GM18502 (cell line): ENCODE data around the gene SLIT3.
A peak's percentile ranks its signal among the peaks of the same experiment; 100 is the strongest.

Experiments
- ATAC-seq: cut with Tn5 transposase; IDR thresholded peaks from one replicate; pipeline ENCODE4 v1.9.1; 2021; ENCODE audit warnings: mild to moderate bottlenecking; ENCODE audit not compliant: unreplicated experiment, poor library complexity

The SLIT3 gene

GRCh38 chr5:168883991-168884390, 416.9 kb downstream of the SLIT3 start:
- no peak for ATAC-seq

GRCh38 chr5:168883281-168883741, 417.6 kb downstream of the SLIT3 start:
- ATAC-seq = no peak

DNA sequence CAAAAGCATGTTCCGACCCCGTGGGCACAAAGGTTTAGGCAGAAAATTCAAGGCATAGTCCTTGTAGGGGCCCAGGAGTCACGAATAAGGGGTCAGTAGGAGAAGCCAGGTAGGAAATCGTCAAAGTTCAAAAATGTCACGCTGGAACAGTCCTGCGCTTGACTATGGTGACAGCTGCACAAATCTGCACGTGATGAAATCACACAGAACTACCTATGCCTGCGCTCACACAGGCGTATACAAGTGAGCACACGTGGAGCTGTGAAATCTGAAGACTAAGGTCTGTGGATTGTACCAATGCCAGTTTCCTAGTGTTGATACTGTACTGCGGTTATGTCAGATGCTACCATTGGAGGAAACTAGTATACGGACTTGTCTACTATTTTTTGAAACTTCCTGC, 418.7 kb downstream of the SLIT3 start:
- ATAC-seq = no peak

DNA sequence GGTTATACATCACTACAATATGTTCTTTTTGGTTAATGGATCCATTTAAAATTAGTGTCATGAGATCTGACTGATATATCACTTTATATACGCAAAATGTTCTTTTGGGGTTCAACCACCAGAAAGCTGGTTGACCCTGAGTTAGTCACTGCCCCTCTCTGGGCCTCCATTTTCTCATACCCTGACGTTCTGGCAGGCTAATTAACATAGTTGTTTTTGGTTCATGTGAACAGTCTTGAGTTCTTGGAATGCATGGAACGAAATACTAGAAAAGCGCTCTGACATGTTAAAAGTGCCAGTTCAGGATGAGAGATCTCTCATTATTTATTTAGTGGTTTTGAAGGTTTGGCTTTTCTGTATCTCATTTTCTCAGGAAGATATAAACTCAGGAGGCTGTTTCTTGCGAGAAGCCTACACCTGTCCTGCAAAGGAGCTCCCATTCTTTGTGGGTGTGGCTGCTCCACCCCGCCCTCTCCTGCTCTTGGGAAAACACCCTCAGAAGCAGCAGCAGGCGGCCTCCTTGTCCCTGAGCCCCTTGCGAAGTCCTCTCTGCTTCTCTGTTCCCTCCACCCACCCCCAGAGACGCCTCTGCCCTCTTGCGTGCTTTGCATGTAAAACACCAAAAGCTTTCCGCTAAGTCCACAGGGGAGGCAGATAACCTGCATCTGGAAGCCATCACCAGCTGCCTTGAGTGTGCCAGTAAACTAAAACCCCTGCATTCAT, 419.4 kb downstream of the SLIT3 start:
- no peak for ATAC-seq

DNA sequence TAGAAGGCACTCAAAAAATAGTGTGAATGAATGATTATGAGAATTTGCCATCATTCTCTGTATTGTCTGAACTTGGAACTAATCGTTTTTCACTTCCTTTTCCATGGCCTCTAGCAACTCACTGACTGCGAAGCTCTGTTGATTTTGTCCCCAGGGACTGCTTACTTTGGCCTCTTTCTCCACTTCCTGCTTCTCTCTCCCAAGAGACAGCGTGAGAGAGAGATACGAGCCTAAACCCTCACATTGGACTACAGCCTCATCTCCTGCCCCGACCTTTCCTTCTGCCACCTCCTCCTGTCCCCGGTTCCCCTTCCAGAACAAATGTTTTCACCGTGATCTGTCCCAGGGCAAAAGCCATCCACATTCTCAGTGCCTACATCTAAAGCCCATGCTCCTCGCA, 421.0 kb downstream of the SLIT3 start:
- ATAC-seq = peak; percentile 94

DNA sequence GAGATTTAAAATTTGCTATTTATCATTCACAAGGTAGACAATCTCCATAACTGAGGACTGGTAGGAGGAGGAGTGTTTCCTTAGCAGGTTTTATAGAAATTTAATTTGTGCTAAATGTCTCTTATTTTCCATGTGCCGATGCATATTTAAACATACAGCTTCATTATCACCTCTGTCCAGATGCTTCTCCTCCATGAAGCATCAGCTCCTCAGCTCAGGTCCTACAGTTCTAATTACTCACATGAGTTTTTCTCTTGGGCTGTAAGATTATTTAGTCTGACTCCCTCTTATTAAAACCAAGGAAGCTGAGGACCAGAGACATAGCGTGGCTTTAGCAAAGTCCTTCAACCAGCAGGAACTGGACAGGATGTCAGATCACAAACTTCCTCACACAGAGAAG, 421.6 kb downstream of the SLIT3 start:
- ATAC-seq = no peak

DNA sequence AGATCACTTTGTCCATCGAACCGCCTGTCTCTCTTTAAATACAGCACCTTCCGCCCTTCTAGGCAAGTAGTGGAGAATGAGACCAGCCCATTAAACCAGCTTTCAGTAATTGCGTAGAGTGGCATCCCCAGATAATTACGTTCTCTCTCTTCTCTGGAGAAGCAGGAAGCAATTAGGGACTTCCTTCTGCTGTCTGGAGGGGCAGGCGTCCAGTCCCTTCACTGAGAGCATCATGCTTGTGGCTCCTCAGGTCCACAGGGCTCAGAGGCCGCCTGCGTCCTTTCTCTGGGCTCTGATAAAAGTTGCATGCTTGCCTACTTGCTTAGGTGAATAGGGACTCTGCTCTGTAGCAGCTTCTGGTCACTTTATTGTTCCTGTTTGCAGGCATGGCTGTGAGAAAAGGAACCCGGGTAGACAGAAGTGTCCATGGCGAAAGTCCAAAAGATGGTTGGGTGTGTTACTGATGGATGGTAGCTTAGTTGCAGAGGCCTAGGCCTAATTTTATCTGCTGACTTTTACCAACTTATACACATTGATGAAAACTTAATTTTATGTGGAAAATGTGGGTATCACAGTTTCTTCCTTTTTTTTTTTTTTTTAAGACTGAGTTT, 422.7 kb downstream of the SLIT3 start:
- no peak for ATAC-seq

DNA sequence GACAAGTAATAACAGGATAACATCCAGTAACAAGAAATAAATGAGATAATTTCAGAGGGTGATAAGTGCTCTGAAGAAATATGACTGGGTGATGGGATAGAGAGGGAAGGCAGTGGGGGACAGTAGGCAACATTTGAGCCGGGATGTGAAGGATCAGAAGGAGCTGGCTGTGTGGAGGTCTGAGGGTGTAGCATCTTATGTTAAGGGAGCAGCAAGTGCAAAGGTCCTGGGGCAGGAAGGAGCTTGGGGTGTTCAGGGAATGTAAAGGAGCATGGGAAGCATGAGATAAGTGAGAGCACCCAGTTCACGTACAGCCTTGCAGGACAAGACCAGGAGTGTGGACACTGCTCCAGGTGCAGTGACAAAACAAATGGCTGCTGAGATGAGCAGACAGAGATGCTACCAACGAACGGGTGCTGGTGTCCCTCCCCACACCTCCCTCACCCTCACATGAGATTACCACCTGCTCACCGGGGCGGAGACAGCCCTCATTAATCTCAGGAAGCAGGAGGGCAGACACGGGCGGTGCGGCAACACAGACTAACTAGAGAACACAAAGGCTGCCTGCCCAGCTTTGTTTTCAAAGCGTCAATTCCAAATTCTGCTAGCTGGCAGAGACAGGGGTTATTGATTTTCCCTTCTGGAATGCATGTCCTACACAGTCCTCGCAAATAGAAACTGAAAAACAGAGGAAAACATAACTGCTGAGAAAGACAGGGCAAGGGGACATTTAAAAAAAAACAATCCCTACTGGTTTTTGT, 423.6 kb downstream of the SLIT3 start:
- ATAC-seq = no peak

DNA sequence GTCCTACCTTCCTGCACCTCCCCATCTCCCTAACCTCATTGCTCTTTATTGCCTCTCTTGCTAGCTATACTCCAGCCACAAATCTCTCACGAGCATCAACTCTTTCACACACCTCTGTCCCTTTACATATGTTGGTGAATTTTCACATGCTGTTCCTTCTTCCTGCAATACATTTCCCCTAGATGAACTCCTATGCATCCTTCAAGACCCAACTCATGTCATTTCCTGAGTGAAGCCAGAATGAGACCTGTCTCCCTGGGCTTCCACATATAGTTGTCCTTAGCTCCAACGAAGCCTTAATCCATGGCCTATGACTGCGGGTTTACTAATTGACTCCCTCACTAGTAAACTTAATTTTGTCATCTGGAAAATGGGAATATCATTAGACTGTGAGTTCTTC, 424.5 kb downstream of the SLIT3 start:
- no peak for ATAC-seq

DNA sequence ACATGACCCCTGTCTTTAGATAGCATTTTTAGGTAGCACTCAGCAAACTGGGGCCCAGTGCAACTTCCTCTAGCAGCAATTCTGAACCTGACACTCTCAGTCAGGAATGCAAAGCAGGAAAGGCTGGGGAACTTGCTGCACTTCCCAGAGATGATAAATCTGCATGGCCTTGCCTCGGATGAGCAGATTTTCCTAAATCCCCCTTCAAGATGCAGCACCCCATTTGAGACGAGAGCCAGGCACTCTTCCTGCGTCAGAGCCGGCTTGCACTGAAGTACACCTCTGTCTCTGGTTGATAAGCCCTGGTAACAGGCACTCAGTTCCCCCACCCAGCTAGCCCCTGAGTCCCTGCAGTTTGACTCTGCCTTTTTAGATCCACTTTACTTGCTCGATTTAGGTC, 425.1 kb downstream of the SLIT3 start:
- no peak for ATAC-seq

GRCh38 chr5:168874713-168875380, 426.1 kb downstream of the SLIT3 start:
- ATAC-seq = no peak

DNA sequence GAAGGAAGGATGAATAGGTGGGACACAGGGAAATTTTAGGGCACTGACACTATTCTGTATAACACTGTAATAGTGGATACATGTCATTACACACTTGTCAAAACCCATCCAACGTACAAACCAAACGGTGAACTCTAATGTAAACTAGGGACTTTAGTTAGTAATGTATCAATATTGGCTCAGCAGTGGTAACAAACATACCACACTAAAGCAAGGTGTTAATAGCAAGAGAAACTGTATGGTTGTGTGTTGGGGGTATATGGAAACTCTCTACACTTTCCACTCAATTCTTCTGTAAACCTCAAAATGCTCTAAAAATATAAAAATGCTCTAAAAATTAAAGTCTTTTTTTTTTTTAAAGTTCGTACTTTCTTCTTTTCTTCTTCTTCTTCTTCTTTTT, 428.7 kb downstream of the SLIT3 start:
- no peak for ATAC-seq

- ATAC-seq = no peak
These were observed 430.0 kb downstream of the SLIT3 start for GRCh38 chr5:168870910-168871309.

DNA sequence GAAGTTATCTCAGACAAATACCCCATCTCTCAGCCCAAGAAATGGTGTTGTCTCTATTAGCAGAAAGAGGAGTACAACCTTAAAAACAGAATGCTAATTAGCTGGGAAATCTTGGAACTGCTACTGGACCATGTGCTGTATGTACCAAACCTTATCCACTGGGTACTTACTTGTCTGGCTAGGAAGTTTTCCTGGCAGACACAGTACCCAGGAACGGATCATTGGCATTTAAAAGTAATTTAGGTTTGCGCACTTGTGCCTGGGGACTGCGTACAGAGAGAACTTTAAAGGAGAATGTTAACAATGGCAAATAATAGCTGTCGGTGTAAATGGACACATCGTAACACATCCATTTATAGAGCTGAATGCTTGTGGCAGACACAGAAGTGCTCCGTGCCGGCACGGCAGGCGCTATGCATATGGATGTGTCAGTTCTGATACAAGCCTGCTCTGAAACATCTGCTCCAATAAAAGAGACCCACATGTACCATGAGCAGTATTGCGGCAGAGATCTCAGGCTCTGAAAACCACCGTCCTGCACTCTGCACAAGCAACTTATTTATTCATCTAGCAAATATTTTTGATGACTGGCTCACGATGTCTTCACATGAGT, 431.2 kb downstream of the SLIT3 start:
- ATAC-seq = no peak

DNA sequence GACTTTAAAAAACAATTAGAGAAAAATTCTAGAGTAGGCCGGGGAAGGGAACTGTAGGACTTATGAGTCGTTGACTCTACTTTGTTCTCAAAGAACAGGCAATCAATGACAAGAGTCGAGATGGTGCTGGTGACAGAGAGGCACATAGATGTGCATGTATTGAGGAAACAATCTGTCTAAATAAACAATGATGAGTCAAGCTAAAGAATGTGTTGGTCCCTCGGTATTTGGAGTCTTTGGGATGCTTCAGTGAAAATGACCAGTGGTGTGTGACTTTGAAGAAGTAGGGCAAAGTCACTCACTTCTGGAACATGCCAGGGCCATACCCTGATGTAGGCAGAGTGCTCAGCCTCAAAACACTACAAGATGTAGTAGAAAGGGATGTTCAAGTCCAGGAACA, 433.7 kb downstream of the SLIT3 start:
- no peak for ATAC-seq

DNA sequence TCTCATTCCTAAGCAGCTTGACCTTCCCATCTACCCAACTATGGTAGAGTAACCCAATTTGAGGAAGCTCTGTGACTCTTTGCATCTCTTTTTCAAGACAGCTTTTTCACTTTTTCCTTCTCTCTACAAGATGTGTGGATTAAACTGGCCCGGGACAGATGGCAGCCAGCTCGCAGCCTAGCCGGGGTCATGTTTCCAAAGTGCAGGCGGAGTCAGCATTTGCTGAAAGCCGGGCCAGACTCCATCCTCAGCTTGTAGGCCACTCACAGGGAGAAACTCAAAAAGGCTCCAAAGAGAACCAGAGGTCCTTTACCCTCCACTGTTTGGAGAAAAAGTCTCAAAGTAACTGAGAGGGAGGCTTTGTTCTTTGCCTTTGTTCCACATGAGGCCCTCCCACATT, 435.0 kb downstream of the SLIT3 start:
- ATAC-seq = no peak

- no peak for ATAC-seq
These were observed 437.9 kb downstream of the SLIT3 start for GRCh38 chr5:168863021-168863420.

DNA sequence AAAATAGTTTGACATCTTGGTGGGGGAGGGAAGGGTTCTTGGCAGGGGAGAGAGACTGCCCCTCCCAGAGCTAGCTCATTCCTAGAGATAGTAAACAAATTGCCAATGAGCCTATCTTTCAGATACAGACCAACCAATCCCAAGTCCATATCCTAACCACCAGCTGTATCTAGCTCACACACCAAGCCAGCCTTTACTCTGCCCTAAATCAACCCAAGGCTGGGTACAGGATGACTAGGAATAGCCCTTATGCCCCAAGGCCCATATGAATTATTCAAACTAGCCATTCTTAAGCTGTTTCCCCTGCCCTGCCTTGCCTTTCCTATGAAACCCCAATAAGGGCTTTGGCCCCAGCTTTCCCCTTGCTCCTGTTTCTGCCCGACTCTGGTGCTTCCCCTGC, 440.4 kb downstream of the SLIT3 start:
- no peak for ATAC-seq

DNA sequence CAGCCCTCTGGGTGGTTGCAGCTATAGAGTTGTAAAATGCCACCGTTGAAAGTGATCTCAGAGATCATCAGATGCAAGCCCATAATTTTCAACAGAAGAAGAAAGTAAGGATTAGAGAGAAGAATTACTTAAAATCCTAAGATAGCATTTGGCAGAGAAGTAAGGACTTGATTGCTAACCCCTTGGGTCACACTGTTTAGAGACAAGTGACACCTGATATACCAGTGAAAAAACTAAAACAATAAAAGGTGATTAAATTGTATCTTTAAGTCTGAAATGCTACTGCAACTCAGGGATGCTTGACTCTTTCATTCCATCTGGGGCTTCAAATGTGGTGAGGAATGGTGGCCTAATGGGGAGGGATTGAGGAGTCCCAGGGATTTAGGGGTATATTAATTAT, 440.9 kb downstream of the SLIT3 start:
- no peak for ATAC-seq

DNA sequence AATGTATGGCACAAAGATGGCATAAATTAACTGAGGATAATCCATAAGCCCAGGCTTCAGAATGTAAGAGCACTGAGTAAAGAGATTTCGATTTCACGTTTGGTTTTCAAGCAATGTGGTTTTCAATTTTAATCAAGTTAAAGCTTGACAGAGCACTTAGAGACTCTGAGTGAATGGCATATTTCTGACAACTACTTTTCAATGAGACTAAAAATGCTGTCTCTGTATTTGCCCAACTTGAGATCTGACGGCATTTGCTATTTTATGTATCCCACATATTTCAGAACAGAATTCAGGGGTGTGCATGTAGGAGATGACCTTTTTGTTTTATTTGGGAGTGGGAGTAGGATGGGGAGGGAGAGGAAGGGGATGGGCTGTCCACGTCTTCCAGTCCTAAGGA, 441.5 kb downstream of the SLIT3 start:
- no peak for ATAC-seq

DNA sequence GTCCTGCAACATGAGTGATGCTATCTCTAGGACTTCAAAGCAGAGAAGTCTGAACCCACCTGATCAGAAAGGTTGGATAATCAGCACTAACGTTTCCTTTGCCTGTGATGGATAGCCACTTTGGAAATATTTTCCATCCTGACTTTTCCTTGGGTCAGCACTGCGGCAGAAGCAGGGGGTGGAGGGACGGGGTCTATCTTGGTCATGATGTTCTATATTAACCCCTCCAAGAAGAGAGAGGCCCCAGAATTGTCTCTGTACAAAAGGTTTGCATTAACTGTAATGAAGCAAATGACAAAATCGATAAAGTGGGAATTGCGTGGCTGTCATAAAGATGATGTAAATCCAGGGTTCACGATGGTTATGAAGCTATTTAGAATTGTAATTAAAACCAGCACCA, 441.9 kb downstream of the SLIT3 start:
- ATAC-seq = no peak
